H9 (cell line): ENCODE data around the gene MLH1. TPM values are rescaled to one million over a fixed set of nuclear protein-coding genes. Genes with fewer than 3 reads are reported as not detected.

Experiments
- DNase-seq: peaks from one replicate; pipeline ENCODE4 v3.0.0-alpha.2; 2017
- H2AFZ ChIP-seq: one replicate; pipeline ENCODE4 v1.6.1; 2013; ENCODE audit warnings: mild to moderate bottlenecking, low read length, control low read depth, moderate library complexity
- H2AK5ac ChIP-seq: 2 replicates; pipeline ENCODE4 v1.6.1; 2013; ENCODE audit warnings: low read length, control low read depth, mixed read lengths; ENCODE audit not compliant: insufficient read length
- H2BK120ac ChIP-seq: one replicate; pipeline ENCODE4 v1.6.1; 2013; ENCODE audit warnings: low read depth, mild to moderate bottlenecking, low read length, control low read depth, inconsistent platforms; ENCODE audit not compliant: poor library complexity, severe bottlenecking
- H2BK12ac ChIP-seq: 2 replicates; pipeline ENCODE4 v1.6.1; 2013; ENCODE audit warnings: low read length, control low read depth, mixed read lengths, low read depth; ENCODE audit not compliant: insufficient read length
- H2BK15ac ChIP-seq: 2 replicates; pipeline ENCODE4 v1.6.1; 2013; ENCODE audit warnings: low read depth, low read length, control low read depth
- H2BK20ac ChIP-seq: one replicate; pipeline ENCODE4 v1.6.1; 2013; ENCODE audit warnings: low read depth, mild to moderate bottlenecking, low read length, control low read depth, inconsistent platforms; ENCODE audit not compliant: poor library complexity, severe bottlenecking
- H2BK5ac ChIP-seq: 2 replicates; pipeline ENCODE4 v1.6.1; 2013; ENCODE audit warnings: low read length, control low read depth, mixed read lengths; ENCODE audit not compliant: insufficient read length
- H3K14ac ChIP-seq: 2 replicates; pipeline ENCODE4 v1.6.1; 2013; ENCODE audit warnings: low read length, control low read depth; ENCODE audit not compliant: insufficient read depth
- H3K18ac ChIP-seq: 2 replicates; pipeline ENCODE4 v1.6.1; 2013; ENCODE audit warnings: low read depth, mild to moderate bottlenecking, mixed read lengths, low read length, control low read depth; ENCODE audit not compliant: insufficient read length
- H3K23ac ChIP-seq: 2 replicates; pipeline ENCODE4 v1.6.1; 2013; ENCODE audit warnings: low read length, control low read depth, mixed read lengths, low read depth; ENCODE audit not compliant: insufficient read length
- H3K23me2 ChIP-seq: 2 replicates; pipeline ENCODE4 v1.6.1; 2013; ENCODE audit warnings: low read depth, mild to moderate bottlenecking, mixed read lengths, low read length, control low read depth; ENCODE audit not compliant: insufficient read length, poor library complexity, severe bottlenecking
- H3K27ac ChIP-seq: 2 replicates; pipeline ENCODE4 v1.5.1; 2013; ENCODE audit warnings: low read length, control low read depth, mixed read lengths, low read depth; ENCODE audit not compliant: insufficient read length
- H3K27me3 ChIP-seq: 2 replicates; pipeline ENCODE4 v1.6.1; 2013; ENCODE audit warnings: low read length, control low read depth, inconsistent platforms; ENCODE audit not compliant: insufficient read depth
- H3K4ac ChIP-seq: 2 replicates; pipeline ENCODE4 v1.6.1; 2013; ENCODE audit warnings: low read depth, mild to moderate bottlenecking, control low read depth, inconsistent platforms, low read length, moderate library complexity
- H3K4me1 ChIP-seq: 2 replicates; pipeline ENCODE4 v1.6.1; 2013; ENCODE audit warnings: low read length, control low read depth, inconsistent platforms; ENCODE audit not compliant: insufficient read depth
- H3K4me2 ChIP-seq: 2 replicates; pipeline ENCODE4 v1.6.1; 2013; ENCODE audit warnings: low read length, control low read depth, mixed read lengths; ENCODE audit not compliant: insufficient read length, insufficient read depth
- H3K56ac ChIP-seq: 2 replicates; pipeline ENCODE4 v1.6.1; 2013; ENCODE audit warnings: low read depth, mild to moderate bottlenecking, mixed read lengths, low read length, control low read depth; ENCODE audit not compliant: insufficient read length
- H3K79me1 ChIP-seq: 2 replicates; pipeline ENCODE4 v1.6.1; 2013; ENCODE audit warnings: low read depth, mild to moderate bottlenecking, moderate library complexity, low read length, control low read depth, inconsistent platforms; ENCODE audit not compliant: insufficient read depth, poor library complexity, severe bottlenecking
- H3K79me2 ChIP-seq: 2 replicates; pipeline ENCODE4 v1.6.1; 2013; ENCODE audit warnings: low read length, control low read depth, inconsistent platforms; ENCODE audit not compliant: insufficient read depth
- H3K9ac ChIP-seq: 2 replicates; pipeline ENCODE4 v1.6.1; 2013; ENCODE audit warnings: low read length, control low read depth, mixed read lengths; ENCODE audit not compliant: insufficient read length; ENCODE audit errors: extremely low read depth
- H3K9me3 ChIP-seq: one replicate; pipeline ENCODE4 v1.6.1; 2013; ENCODE audit warnings: low read depth, low read length, inconsistent platforms; ENCODE audit not compliant: control insufficient read depth
- H3T11ph ChIP-seq: one replicate; pipeline ENCODE4 v1.6.1; 2013; ENCODE audit warnings: mild to moderate bottlenecking, low read length, control low read depth, inconsistent platforms
- H4K20me1 ChIP-seq: one replicate; pipeline ENCODE4 v1.6.1; 2013; ENCODE audit not compliant: control insufficient read depth, insufficient read length, insufficient read depth
- H4K5ac ChIP-seq: 2 replicates; pipeline ENCODE4 v1.6.1; 2013; ENCODE audit warnings: low read depth, mild to moderate bottlenecking, mixed read lengths, low read length, control low read depth; ENCODE audit not compliant: insufficient read length
- H4K8ac ChIP-seq: replicated peaks from 2 replicates; pipeline ENCODE4 v1.6.1; 2013; ENCODE audit warnings: low read length, control low read depth, mixed read lengths, low read depth; ENCODE audit not compliant: insufficient read length
- H4K91ac ChIP-seq: 2 replicates; pipeline ENCODE4 v1.6.1; 2013; ENCODE audit warnings: low read depth, mild to moderate bottlenecking, moderate library complexity, mixed read lengths, low read length, control low read depth; ENCODE audit not compliant: insufficient read length
- H3K27ac Mint-ChIP-seq, 3 experiments: 2 replicates in 2 of 3; 3 replicates in 1 of 3; pipeline ENCODE4 v1.8.0; 2020 to 2021; ENCODE audit warnings: mixed read lengths in 3 of 3, mild to moderate bottlenecking in 1 of 3, moderate library complexity in 1 of 3
- H3K27me3 Mint-ChIP-seq: 2 replicates; pipeline ENCODE4 v1.8.0; 2021; ENCODE audit warnings: low read depth, mild to moderate bottlenecking, moderate library complexity, mixed read lengths
- H3K36me3 Mint-ChIP-seq, 3 experiments: 2 replicates in 2 of 3; 3 replicates in 1 of 3; pipeline ENCODE4 v1.8.0; 2020 to 2021; ENCODE audit warnings: low read depth in 3 of 3, mixed read lengths in 3 of 3; ENCODE audit not compliant: insufficient read depth in 1 of 3
- H3K4me1 Mint-ChIP-seq, 2 experiments: 2 replicates each; pipeline ENCODE4 v1.8.0; 2020; ENCODE audit warnings: mixed read lengths in 2 of 2
- H3K4me3 Mint-ChIP-seq, 2 experiments: 2 replicates in 1 of 2; 3 replicates in 1 of 2; pipeline ENCODE4 v1.8.0; 2020 to 2021; ENCODE audit warnings: mild to moderate bottlenecking in 2 of 2, mixed read lengths in 2 of 2, moderate library complexity in 1 of 2
- H3K9me3 Mint-ChIP-seq, 2 experiments: 2 replicates in 1 of 2; 3 replicates in 1 of 2; pipeline ENCODE4 v1.8.0; 2020; ENCODE audit warnings: mild to moderate bottlenecking in 2 of 2, mixed read lengths in 2 of 2, moderate library complexity in 1 of 2
- CTCF ChIP-seq: fragments of 200-600 bp; sonication (generic); conservative IDR thresholded peaks from 3 replicates; pipeline ENCODE4 v1.8.0; 2021; ENCODE audit warnings: antibody characterized with exemption, mild to moderate bottlenecking
- WGBS: extraction: QIAGEN DNeasy Blood & Tissue Kit; methylation state at CpG from one replicate; pipeline ENCODE4 v1.1.7; 2013; ENCODE audit warnings: missing lambda C conversion rate, low lambda C conversion rate, mixed read lengths; ENCODE audit not compliant: insufficient read length; ENCODE audit errors: extremely low coverage; 5-methylcytosine and 5-hydroxymethylcytosine counted together
- total RNA-seq: library from RNA; stranded (reverse); gene quantifications from 2 replicates; pipeline ENCODE4 v1.2.1, GENCODE V29; 2021

The MLH1 gene
- total RNA-seq, 1 experiment from 2014 or later = 45.1 TPM

DNA sequence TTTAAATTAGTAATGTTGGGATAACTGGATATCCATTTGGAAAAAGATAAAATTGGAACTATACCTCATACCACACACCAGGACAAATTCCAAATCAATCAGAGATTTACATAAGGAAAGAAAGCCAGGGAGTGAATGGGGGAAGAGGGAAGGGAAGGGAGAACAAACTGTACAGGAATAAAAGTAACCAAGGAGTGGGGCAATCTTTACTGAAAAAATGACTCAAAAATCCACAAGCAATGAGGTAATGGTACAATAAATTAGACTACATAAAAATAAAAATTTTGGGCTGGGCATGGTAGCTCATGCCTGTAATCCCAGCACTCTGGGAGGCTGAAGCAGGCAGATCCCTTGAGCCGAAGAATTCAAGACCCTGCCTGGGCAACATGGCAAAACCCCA, 82.6 kb downstream of the MLH1 start:
- WGBS = no CpG with 5 or more reads among the region's 1 CpG
- H3K4me1 Mint-ChIP-seq = no peaks in the 10 kb centered on the region
- no peaks in the 10 kb centered on the region for H3K79me2 ChIP-seq

More for the DNA sequence above, 82.6 kb downstream of the MLH1 start:
- no peak overlapping the region for H2BK15ac ChIP-seq
- TF ChIP-seq CTCF = no peak
- no peak overlapping the region for H2AK5ac ChIP-seq
- no peaks in the 10 kb centered on the region for H3K23me2 ChIP-seq
- Mint-ChIP-seq H3K27ac (no peak overlapping the region), H3K36me3 (peaks cover 3 to 17% (median 5%) of the 10 kb centered on the region in 3 experiments; a peak in 4 of 7 replicates), H3K27me3 (no peaks in the 10 kb centered on the region), H3K9me3 (no peaks in the 10 kb centered on the region), H3K4me3 (no peak overlapping the region)
- H3K14ac ChIP-seq = no peak overlapping the region
- H3K9me3 ChIP-seq = no peaks in the 10 kb centered on the region
- H3K4me1 ChIP-seq = no peaks in the 10 kb centered on the region
- H2BK120ac ChIP-seq = no peak overlapping the region
- DNase-seq = no peak
- H3K18ac ChIP-seq = no peak overlapping the region
- H3K27me3 ChIP-seq = no peaks in the 10 kb centered on the region
- no peak overlapping the region for H4K5ac ChIP-seq
- H3K4ac ChIP-seq = no peak overlapping the region
- H2BK20ac ChIP-seq = no peak overlapping the region
- no peak overlapping the region for H2BK12ac ChIP-seq
- H4K20me1 ChIP-seq = no peaks in the 10 kb centered on the region
- no peak overlapping the region for H3K9ac ChIP-seq
- H3K56ac ChIP-seq = no peak overlapping the region
- H2AFZ ChIP-seq = no peak overlapping the region
- no peak overlapping the region for H4K91ac ChIP-seq
- no peak overlapping the region for H4K8ac ChIP-seq
- H3K4me2 ChIP-seq = no peak overlapping the region
- no peak overlapping the region for H3K27ac ChIP-seq
- no peak overlapping the region for H2BK5ac ChIP-seq
- H3K79me1 ChIP-seq = peaks cover 2% of the 10 kb centered on the region
- no peak overlapping the region for H3T11ph ChIP-seq
- H3K23ac ChIP-seq = no peak overlapping the region
